Ovary (tissue), 9 donors: ENCODE results near the gene VWA1. TPM values are rescaled to one million over a fixed set of nuclear protein-coding genes. Genes with fewer than 3 reads are reported as not detected.
"Not testable (repeated sequence)": the region's sequence is repeated elsewhere in the genome, so short reads cannot be mapped to it uniquely, and the experiment has no call there.

Experiments
- DNase-seq, 5 donors: peaks; one replicate each; pipeline ENCODE4 v3.0.0-alpha.2; 2019 to 2020
- H3K27ac ChIP-seq, 2 donors: fragments of 200-600 bp; one replicate each; pipeline versions ENCODE4 v1.5.1 to v1.8.0; 2019 to 2022
- H3K27me3 ChIP-seq: fragments of 200-600 bp; one replicate; pipeline ENCODE4 v1.8.0; 2022
- H3K36me3 ChIP-seq: fragments of 200-600 bp; sonication (generic); one replicate; pipeline ENCODE4 v1.5.1; 2019
- H3K4me1 ChIP-seq: one replicate; pipeline ENCODE4 v1.8.1; 2013; ENCODE audit warnings: mild to moderate bottlenecking, moderate library complexity; ENCODE audit not compliant: insufficient read depth
- H3K4me3 ChIP-seq: fragments of 200-600 bp; sonication (generic); one replicate; pipeline ENCODE4 v1.5.1; 2017
- H3K9me3 ChIP-seq, 2 donors: fragments of 200-600 bp in 1 of 2; sonication (generic) in 1 of 2; one replicate each; pipeline versions ENCODE4 v1.5.1 to v1.8.1; 2013 to 2019; ENCODE audit warnings: mild to moderate bottlenecking in 1 of 2, moderate library complexity in 1 of 2
- CTCF ChIP-seq, 3 donors: fragments of 450-650 bp in 2 of 3; fragments of 200-600 bp in 1 of 3; IDR thresholded peaks; one replicate each; pipeline versions ENCODE4 v1.5.1 to v1.8.0; 2016 to 2022; ENCODE audit warnings: antibody characterized with exemption in 3 of 3, mild to moderate bottlenecking in 1 of 3
- EP300 ChIP-seq: sonication (generic); formaldehyde crosslinking; IDR thresholded peaks from one replicate; pipeline ENCODE4 v1.6.1; 2017; ENCODE audit warnings: antibody characterized with exemption
- POLR2A ChIP-seq: fragments of 450-650 bp; IDR thresholded peaks from one replicate; pipeline ENCODE4 v1.6.1; 2017; ENCODE audit warnings: antibody characterized with exemption, mild to moderate bottlenecking, moderate library complexity
- WGBS, 3 donors: extraction: QIAGEN DNeasy Blood & Tissue Kit in 1 of 3; methylation state at CpG; one replicate each; pipeline versions ENCODE4 v1.1.5 to v1.1.7; 2013 to 2017; 5-methylcytosine and 5-hydroxymethylcytosine counted together
- intact Hi-C, 4 donors: fragments of 100-400 bp; cut with DNase I; formaldehyde crosslinking; loops; one replicate each; pipeline versions ENCODE4 v1.11.0 to v1.15.1; 2022 to 2023
- polyA plus RNA-seq, 2 donors: library from polyadenylated mRNA; stranded (reverse); fragments of 200-250 nt in 1 of 2; fragments of 350-450 nt in 1 of 2; fragmentation: Illumina TruSeq in 1 of 2; extraction: RNeasy Lipid Tissue Mini Kit (QIAGEN cat#74804) in 1 of 2; gene quantifications; one replicate each; pipeline ENCODE4 v1.2.3, GENCODE V29; 2013 to 2014
- total RNA-seq, 7 donors: library from RNA; depleted of rRNA in 2 of 7; stranded (reverse); fragments of >200 nt in 2 of 7; fragmentation: NEBNext Ultra II Directional in 3 of 7; extraction: Animal tissue kit (Norgen Biotek cat#: 25700) in 3 of 7; gene quantifications; one replicate each; pipeline versions ENCODE4 v1.1.0 to v1.2.4, GENCODE V29; 2016 to 2023
- donor health status: DM: no; HTN: no; CAD: no; lungs with moderate emphysema.
- donor health status: DM: no; HTN: no; CAD: no.
- donor health status: Bipolar disorder and iron deficiency.
- donor health status: DM: yes; HTN: yes; CAD: no.
- donor health status: DM: no; HTN: no; CAD: no.
- donor health status: DM: yes; HTN: yes; CAD: no.

Gene VWA1
- total and polyA plus RNA-seq, 9 donors: 0.20 to 73.5 (median 37.0) TPM

- Histone ChIP-seq H3K27me3 (no peaks in the 10 kb centered on the region), H3K4me1 (no peaks in the 10 kb centered on the region), H3K36me3 (peaks cover 2% of the 10 kb centered on the region), H3K4me3 (no peak overlapping the region), H3K9me3 (no peaks in the 10 kb centered on the region), H3K27ac (no peak overlapping the region)
- TF ChIP-seq POLR2A: no peak
- no peak for TF ChIP-seq EP300
- no peak for TF ChIP-seq CTCF (IDR thresholded peaks at IDR 0.05)
- 88 to 90% (median 88%) methylated on average over 31 to 42 of the region's 42 CpGs for WGBS, 3 donors
- DNase-seq: no peak
- intact Hi-C loops: no loop called here
Observed at GRCh38 chr1:1479547-1480487, 44.3 kb downstream of the VWA1 start.

GRCh38 chr1:1480488-1480867 lies 45.0 kb downstream of the VWA1 start:
- H3K4me1 ChIP-seq, H3K27ac ChIP-seq, DNase-seq, H3K9me3 ChIP-seq, H3K4me3 ChIP-seq, H3K27me3 ChIP-seq, H3K36me3 ChIP-seq, intact Hi-C loops: not testable (repeated sequence)
- WGBS, 3 donors: 91 to 97% (median 93%) methylated on average over 8 to 16 of the region's 16 CpGs

DNA sequence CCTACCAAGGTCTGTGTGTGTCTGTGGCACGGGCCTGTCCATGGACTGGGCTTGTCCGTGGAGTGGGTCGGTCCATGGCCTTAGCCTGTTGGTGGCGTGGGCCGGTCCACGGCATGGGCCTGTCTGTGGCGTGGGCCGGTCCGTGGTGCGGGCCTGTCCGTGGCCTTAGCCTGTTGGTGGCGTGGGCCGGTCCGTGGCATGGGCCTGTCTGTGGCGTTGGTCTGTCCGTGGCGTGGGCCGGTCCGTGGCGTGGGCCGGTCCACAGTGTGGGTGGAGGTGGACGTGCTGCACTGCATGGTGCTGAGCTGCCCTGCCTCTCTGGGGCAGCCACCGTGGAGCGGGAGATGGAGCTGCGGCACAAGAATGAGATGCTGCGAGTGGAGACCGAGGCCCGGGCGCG lies 46.3 kb downstream of the VWA1 start:
- H3K27ac ChIP-seq, H3K4me3 ChIP-seq, intact Hi-C loops, H3K27me3 ChIP-seq, DNase-seq, H3K4me1 ChIP-seq, H3K36me3 ChIP-seq, H3K9me3 ChIP-seq: not testable (repeated sequence)
- 95 to 96% (median 95%) methylated on average over 26 to 30 of the region's 30 CpGs for WGBS, 3 donors

- Histone ChIP-seq H3K27me3 (no peaks in the 10 kb centered on the region), H3K4me1 (no peaks in the 10 kb centered on the region), H3K4me3 (no peak overlapping the region), H3K27ac (no peak overlapping the region), H3K36me3 (peaks cover 2% of the 10 kb centered on the region), H3K9me3 (no peaks in the 10 kb centered on the region)
- DNase-seq: no peak
- TF ChIP-seq CTCF (IDR thresholded peaks at IDR 0.05) (no peak), EP300 (no peak), POLR2A (no peak)
- 94 to 97% (median 97%) methylated on average over 14 of the region's 14 CpGs for WGBS, 3 donors
- intact Hi-C loops: no loop called here
Observed at GRCh38 chr1:1482856-1483255, 47.4 kb downstream of the VWA1 start.

DNA sequence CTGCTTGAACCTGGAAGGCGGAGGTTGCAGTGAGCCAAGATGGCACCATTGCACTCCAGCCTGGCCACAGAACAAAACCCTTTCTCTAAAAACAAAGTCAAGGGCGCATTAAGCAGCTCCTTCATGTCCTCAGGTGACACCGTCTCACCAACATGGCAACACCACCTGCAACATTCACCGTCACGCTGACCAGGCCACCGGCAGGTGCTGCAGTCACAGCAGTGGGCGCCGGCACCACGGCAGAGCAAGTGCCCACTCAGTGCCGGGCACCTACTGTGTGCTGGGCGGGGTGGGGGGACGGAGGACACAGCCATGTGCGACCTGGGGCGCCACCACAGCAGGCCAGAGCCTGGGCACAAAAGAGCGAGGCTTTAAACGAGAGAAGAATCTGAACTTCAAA lies 48.2 kb downstream of the VWA1 start:
- 85 to 95% (median 94%) methylated on average over 16 of the region's 16 CpGs for WGBS, 3 donors
- H3K27me3 ChIP-seq: no peaks in the 10 kb centered on the region
- H3K9me3 ChIP-seq: no peaks in the 10 kb centered on the region
- H3K4me3 ChIP-seq: no peak overlapping the region
- TF ChIP-seq EP300: no peak
- TF ChIP-seq CTCF (IDR thresholded peaks at IDR 0.05): no peak
- TF ChIP-seq POLR2A: no peak
- no peak for DNase-seq
- H3K27ac ChIP-seq: no peak overlapping the region
- peaks cover 2% of the 10 kb centered on the region for H3K36me3 ChIP-seq
- no peaks in the 10 kb centered on the region for H3K4me1 ChIP-seq
- intact Hi-C loops: no loop called here

DNA sequence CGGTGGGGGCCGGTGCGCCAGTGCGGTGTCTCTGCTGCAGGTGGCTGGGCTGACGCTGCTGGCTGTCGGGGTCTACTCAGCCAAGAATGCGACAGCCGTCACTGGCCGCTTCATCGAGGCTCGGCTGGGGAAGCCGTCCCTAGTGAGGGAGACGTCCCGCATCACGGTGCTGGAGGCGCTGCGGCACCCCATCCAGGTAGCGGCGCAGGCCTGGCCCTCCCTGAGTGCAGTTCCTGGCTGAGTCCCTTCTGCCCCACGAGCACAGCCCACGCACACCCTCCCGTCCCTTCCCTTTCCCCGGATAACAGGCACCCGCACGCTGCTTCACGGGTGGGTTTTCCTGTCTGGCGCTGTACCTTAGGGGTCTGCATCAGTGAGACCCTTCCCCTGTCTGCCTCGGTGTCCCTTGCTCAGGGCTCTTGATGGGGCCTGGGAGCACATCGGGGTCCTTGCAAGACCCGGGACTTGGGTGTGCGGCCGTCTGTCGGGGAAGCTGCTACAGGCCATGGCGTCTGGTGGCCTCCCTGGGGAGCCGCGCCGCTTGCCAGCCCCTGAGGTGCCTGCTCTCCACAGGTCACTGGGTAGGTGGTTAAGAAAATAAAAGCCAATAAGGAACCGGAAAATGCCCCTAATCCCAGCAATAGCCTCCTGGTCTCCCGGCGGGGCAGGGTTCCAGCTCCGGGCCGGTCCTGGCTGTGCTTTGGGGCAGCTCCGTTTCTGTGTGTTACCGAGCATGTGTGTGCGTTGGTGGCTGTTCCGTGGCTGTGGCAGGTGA lies 49.7 kb downstream of the VWA1 start:
- H3K4me3 ChIP-seq, H3K36me3 ChIP-seq, H3K9me3 ChIP-seq, H3K27me3 ChIP-seq, DNase-seq, H3K27ac ChIP-seq, H3K4me1 ChIP-seq, intact Hi-C loops: not testable (repeated sequence)
- WGBS, 3 donors: 90 to 93% (median 92%) methylated on average over 41 to 42 of the region's 46 CpGs

GRCh38 chr1:1485755-1486317 lies 50.3 kb downstream of the VWA1 start:
- H3K36me3 ChIP-seq, H3K4me3 ChIP-seq, intact Hi-C loops, H3K27me3 ChIP-seq, H3K4me1 ChIP-seq, H3K27ac ChIP-seq, H3K9me3 ChIP-seq, DNase-seq: not testable (repeated sequence)
- 88 to 92% (median 91%) methylated on average over 30 to 31 of the region's 31 CpGs for WGBS, 3 donors
